ENCODE measurements around the gene GZMM.

The GZMM gene

DNA sequence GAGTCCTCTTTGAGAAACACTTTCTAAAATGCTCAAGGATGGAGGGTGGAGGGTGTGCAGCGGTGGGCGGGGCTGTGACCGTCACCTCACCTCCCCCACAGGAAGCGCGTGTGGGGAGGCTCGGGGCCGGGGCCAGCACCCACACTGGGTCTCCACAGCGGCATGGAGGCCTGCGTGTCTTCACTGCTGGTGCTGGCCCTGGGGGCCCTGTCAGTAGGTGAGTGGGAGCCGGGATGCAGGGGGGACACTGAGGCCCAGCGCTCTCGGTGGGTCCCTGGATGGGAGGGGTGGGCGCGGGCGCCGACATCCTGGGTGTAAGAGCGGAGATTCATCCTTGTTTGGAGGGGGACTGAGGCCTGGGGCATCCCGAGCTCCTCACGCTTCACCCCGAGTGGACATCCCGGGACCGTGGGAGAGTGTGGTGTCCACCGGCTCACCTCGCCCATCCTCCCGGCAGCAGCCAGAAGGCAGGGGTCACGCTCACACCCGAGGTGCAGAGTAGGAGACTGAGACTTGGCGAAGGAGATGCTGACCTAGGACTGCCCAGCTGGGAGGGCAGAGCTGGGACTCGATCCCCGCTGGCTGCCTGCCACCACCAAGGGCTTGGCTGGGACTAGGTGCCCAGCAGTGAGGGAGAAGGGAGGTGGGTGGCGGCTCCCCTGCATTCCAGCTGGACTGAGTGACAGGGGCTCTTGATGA, at the start of gene GZMM:
GZMM (plus strand) TSS at position 144 of the 699 bp plus-strand sequence; CDS start at position 163, 19 bp downstream.
- no peak for DNase-seq

GRCh38 chr19:494171-495080, 49.4 kb upstream of the GZMM start:
- no peak for DNase-seq

GRCh38 chr19:495081-495401, 48.8 kb upstream of the GZMM start:
- no peak for DNase-seq

GRCh38 chr19:495402-496111, 48.3 kb upstream of the GZMM start:
- DNase-seq, result no peak

- DNase-seq, result no peak
Observed at GRCh38 chr19:496112-496665, 47.7 kb upstream of the GZMM start, which contains the start of gene MADCAM1. MADCAM1 (plus strand) TSS chr19:496486; CDS start chr19:496500, 14 bp downstream.

DNA sequence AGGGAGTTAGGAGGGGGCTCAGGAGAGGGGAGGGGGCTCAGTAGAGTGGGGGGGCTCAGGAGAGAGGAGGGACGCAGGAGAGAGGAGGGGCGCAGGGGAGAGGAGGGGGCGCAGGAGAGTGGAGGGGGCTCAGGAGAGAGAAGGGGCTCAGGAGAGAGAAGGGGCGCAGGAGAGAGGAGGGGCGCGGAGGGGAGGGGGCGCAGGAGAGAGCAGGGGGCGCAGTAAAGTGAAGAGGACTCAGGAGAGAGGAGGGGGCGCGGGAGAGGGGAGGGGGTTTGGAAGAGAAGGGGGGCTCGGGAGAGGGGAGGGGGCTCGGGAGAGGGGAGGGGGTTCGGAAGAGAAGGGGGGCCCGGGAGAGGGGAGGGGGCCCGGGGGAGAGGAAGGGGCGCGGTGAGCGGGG, 46.9 kb upstream of the GZMM start:
- no peak for DNase-seq

- no peak for DNase-seq
Observed at GRCh38 chr19:497491-497868, 46.4 kb upstream of the GZMM start.

DNA sequence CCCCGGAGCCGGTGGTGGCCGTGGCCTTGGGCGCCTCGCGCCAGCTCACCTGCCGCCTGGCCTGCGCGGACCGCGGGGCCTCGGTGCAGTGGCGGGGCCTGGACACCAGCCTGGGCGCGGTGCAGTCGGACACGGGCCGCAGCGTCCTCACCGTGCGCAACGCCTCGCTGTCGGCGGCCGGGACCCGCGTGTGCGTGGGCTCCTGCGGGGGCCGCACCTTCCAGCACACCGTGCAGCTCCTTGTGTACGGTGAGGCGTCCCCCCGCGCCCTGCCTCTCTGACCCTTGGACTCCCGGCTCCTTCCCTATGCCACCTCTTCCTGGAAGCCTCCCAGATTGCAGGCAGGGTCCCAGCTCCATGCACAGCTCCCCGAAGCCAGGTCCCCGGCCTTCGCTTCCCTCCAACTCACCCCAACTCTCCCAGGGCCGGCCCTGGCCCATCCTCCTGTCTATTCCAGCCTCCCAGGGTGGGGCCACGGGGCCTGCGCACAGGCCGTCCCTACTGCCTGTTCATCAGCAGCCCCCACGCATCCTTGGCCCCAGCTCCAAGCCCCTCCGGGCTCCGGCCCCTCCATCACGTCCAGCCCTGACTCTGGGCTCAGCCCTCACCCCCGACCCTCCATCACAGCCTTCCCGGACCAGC, 45.9 kb upstream of the GZMM start:
- DNase-seq, result no peak

DNA sequence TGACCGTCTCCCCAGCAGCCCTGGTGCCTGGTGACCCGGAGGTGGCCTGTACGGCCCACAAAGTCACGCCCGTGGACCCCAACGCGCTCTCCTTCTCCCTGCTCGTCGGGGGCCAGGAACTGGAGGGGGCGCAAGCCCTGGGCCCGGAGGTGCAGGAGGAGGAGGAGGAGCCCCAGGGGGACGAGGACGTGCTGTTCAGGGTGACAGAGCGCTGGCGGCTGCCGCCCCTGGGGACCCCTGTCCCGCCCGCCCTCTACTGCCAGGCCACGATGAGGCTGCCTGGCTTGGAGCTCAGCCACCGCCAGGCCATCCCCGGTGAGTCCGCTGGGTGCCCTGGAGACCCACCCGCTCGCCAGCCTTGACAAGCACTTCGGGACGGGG, 45.4 kb upstream of the GZMM start:
- no peak for DNase-seq

DNA sequence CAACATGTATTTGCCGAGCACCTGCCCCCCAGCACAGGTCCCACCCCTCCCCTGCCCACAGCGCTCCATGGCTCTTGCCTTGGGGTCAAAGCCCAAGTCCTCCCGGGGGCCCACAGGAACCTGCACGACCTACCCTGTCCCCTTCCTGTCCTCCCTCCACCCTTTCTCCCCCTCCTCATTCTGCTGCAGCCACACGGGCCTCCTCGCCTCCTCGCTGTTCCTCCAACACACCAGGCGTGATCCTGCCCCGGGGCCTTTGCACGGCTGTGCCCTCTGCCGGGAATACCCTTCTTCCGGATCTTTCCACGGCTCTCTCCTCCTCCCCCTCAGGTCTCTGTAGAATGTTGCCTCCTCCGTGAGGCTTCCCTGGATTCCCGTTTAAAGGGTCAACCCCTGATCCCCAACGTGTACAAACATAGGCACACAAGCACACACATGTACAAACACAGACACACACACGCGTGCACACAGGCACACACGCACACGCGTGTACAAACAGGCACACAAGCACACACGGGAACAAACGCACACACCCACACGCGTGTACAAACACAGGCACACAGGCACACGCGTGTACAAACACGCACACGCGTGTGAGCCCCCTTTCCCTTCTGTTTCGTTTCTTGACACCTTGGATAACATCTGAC, 44.8 kb upstream of the GZMM start:
- DNase-seq, result no peak

DNA sequence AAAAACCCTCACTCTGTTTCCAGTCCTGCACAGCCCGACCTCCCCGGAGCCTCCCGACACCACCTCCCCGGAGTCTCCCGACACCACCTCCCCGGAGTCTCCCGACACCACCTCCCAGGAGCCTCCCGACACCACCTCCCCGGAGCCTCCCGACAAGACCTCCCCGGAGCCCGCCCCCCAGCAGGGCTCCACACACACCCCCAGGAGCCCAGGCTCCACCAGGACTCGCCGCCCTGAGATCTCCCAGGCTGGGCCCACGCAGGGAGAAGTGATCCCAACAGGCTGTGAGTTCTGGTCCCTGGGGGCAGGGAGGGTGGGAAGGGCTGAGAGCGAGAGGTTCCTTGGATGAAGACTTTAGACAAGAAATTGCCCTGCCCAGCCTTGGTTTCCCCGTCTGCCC, 42.2 kb upstream of the GZMM start:
- DNase-seq, result no peak

GRCh38 chr19:504616-505015, 39.2 kb upstream of the GZMM start:
- DNase-seq, result no peak

- peak; percentile 99 to 100 for DNase-seq
Observed at GRCh38 chr19:506404-507285, 37.2 kb upstream of the GZMM start.

- peak; percentile 71 to 83 for DNase-seq
Observed at GRCh38 chr19:507286-508203, 36.3 kb upstream of the GZMM start, which contains the start of gene TPGS1. TPGS1 (plus strand) TSS chr19:507497; CDS start chr19:507507, 10 bp downstream.

DNA sequence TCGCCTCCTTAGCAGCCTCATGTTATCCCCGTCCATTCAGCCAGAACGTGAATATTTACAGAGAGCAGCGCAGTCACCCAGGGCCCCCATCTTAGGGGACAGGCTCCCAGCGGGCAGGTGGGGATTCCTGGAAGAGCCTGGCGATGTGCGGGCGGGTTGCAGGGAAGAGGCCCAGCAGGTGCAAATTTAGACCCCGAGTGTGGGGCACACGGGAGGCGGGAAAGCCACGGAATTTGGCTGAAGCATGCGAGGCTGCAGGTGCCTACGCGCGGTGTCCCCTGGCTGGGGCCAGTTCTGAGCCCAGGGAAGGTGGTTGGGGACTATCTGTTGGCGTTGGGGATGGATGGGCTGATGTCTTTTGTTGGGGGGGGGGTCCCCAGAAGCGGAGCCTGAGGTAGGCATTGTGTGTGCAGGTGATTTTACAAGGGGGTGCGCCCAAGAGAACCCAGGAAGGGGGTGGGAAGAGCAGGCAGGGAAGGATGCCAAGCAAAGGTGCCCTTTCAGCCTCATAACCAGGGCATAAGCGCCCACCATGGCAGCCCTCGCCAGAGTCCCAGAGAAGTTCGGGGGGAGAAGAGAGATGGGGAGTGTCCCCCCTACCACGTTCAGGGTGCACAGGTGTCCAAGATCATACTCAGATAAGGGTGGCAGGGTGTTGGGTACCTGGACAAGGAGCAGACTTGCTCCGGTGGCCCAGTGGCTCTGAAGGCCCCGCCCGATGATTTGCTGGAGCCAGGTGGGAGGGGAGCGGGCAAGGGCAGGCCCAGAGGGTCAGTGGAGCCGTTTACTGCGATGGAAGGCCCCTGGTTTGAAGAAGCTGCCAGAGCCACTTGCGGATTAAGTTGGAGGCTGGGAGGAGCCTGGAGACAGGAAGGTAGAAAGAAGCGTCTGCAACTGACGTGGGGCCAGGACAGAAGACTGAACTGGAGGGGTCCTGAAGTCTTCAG, 35.4 kb upstream of the GZMM start:
- DNase-seq, result no peak

DNA sequence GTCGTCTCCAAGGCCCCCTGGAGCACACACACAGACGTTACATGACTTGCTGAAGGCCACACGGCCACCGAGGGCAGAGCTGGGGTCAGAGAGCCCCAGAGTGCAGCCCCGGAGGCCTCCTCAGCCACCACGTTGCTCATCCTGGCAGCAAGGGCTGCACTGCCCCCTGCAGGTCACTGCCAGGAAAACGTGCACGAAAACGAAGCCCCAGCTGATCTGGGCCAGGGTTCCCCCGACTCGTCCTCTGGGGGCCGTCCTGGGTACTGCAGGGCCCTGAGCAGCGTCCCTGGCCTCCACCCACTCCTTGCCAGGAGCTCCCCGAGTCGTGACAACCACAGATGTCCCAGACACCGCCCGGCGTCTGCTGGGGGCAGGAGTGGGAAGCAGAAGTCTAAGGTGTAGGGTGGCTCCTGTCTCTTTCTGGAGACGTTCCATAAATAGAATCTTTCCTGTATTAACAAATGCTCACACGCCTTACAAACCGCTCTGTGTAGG, 33.2 kb upstream of the GZMM start:
- peak; percentile 65 to 66 for DNase-seq

DNA sequence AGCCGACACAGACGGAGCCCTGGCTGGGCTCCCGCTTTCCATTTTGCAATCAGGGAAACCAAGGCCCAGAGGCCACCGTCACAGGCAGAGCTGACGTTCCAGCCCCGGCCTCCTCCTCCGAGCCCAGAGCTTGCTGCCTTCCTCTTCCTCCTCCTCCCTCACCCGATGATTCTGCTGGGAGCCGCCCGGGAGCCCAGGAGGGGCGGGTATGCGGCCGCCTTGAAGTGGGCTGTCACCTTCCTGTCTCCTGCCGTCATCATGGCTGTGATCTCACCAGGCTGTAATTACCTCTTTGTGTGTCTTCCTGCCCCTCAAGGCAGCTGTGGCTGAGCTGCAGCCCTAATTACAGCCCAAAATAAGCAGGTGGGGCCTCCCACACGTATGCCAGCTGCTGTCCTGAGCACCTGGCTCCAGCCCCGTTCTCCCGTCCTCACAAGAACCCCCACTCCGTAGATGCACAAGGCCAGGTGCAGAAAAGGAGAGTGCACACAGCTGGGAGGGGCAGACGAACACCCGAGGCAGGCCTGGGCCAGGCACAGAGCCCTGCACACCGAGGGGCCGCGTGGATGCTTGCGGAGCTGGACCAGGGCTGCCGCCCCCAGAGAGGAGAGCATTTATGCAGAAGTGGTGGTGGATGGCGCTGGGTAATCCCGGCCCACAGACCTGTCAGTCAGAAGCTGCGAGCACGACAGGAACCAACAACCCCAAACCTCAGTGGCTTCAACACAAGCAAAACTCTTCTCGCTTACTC, 32.6 kb upstream of the GZMM start:
- DNase-seq, result no peak
